GM19193 (cell line): ENCODE measurements around the gene PRG2.

Source experiments
- POLR2A ChIP-seq: IDR thresholded peaks from 4 replicates; pipeline ENCODE4 v1.6.1; 2011; ENCODE audit not compliant: insufficient read depth, insufficient read length; ENCODE audit errors: extremely low read depth

PRG2 gene

GRCh38 chr11:57349491-57350274, 40.8 kb downstream of the PRG2 start:
- no peak for TF ChIP-seq POLR2A

- no peak for TF ChIP-seq POLR2A
Measured at GRCh38 chr11:57348636-57349313, 41.7 kb downstream of the PRG2 start.

GRCh38 chr11:57348052-57348451, 42.4 kb downstream of the PRG2 start:
- TF ChIP-seq POLR2A: no peak

- no peak for TF ChIP-seq POLR2A
Measured at GRCh38 chr11:57347336-57347735, 43.1 kb downstream of the PRG2 start.

- TF ChIP-seq POLR2A: no peak
Measured at GRCh38 chr11:57345555-57346211, 44.8 kb downstream of the PRG2 start.

- TF ChIP-seq POLR2A: no peak
Measured at GRCh38 chr11:57344826-57345225, 45.6 kb downstream of the PRG2 start.

- TF ChIP-seq POLR2A: no peak
Measured at GRCh38 chr11:57343825-57344224, 46.6 kb downstream of the PRG2 start.

GRCh38 chr11:57342702-57343101, 47.7 kb downstream of the PRG2 start:
- no peak for TF ChIP-seq POLR2A

- no peak for TF ChIP-seq POLR2A
Measured at GRCh38 chr11:57341250-57341808, 49.1 kb downstream of the PRG2 start.

GRCh38 chr11:57340039-57340615, 50.3 kb downstream of the PRG2 start:
- no peak for TF ChIP-seq POLR2A

- TF ChIP-seq POLR2A: no peak
Measured at GRCh38 chr11:57339328-57339727, 51.1 kb downstream of the PRG2 start.

GRCh38 chr11:57338142-57338541, 52.3 kb downstream of the PRG2 start, which contains the start of gene P2RX3:
Gene P2RX3 (plus strand): TSS chr11:57338352. CDS start chr11:57338551, 199 bp downstream.
- no peak for TF ChIP-seq POLR2A
